ENCODE results near the gene ERVMER34-1. TPM values are rescaled to one million over a fixed set of nuclear protein-coding genes. Genes with fewer than 3 reads are reported as not detected.
A peak's percentile ranks its signal among the peaks of the same experiment; 100 is the strongest.

The ERVMER34-1 gene
- total RNA-seq, 1 experiment from 2014 or later: not detected

- DNase-seq (ENCODE audit: low read depth): peak; percentile 92
Observed at GRCh38 chr4:52721968-52722815, 29.0 kb downstream of the ERVMER34-1 start.

GRCh38 chr4:52718123-52718522, 33.1 kb downstream of the ERVMER34-1 start:
- peak; percentile 24 for DNase-seq (ENCODE audit: low read depth)

- DNase-seq (ENCODE audit: low read depth): no peak
Observed at GRCh38 chr4:52716364-52717151, 34.7 kb downstream of the ERVMER34-1 start.

- no peak for DNase-seq (ENCODE audit: low read depth)
Observed at GRCh38 chr4:52715914-52716313, 35.3 kb downstream of the ERVMER34-1 start.

GRCh38 chr4:52715255-52715897, 35.8 kb downstream of the ERVMER34-1 start:
- no peak for DNase-seq (ENCODE audit: low read depth)

- DNase-seq (ENCODE audit: low read depth): no peak
Observed at GRCh38 chr4:52714597-52715254, 36.5 kb downstream of the ERVMER34-1 start.

GRCh38 chr4:52713456-52713937, 37.7 kb downstream of the ERVMER34-1 start:
- no peak for DNase-seq (ENCODE audit: low read depth)

GRCh38 chr4:52712251-52713130, 38.7 kb downstream of the ERVMER34-1 start:
- DNase-seq (ENCODE audit: low read depth): peak; percentile 94

GRCh38 chr4:52711834-52712250, 39.4 kb downstream of the ERVMER34-1 start:
- no peak for DNase-seq (ENCODE audit: low read depth)

- no peak for DNase-seq (ENCODE audit: low read depth)
Observed at GRCh38 chr4:52711272-52711671, 40.0 kb downstream of the ERVMER34-1 start.

GRCh38 chr4:52709155-52709554, 42.1 kb downstream of the ERVMER34-1 start:
- no peak for DNase-seq (ENCODE audit: low read depth)

- no peak for DNase-seq (ENCODE audit: low read depth)
Observed at GRCh38 chr4:52704661-52705060, 46.6 kb downstream of the ERVMER34-1 start.

- DNase-seq (ENCODE audit: low read depth): no peak
Observed at GRCh38 chr4:52704133-52704532, 47.1 kb downstream of the ERVMER34-1 start.

- DNase-seq (ENCODE audit: low read depth): no peak
Observed at GRCh38 chr4:52701207-52701606, 50.0 kb downstream of the ERVMER34-1 start.

- no peak for DNase-seq (ENCODE audit: low read depth)
Observed at GRCh38 chr4:52694936-52695335, 56.3 kb downstream of the ERVMER34-1 start.

- no peak for DNase-seq (ENCODE audit: low read depth)
Observed at GRCh38 chr4:52693492-52693891, 57.7 kb downstream of the ERVMER34-1 start.

All from Daoy (cell line).